Amygdala (tissue), 56 donors: Measurements from ENCODE around the gene SLC41A1.

Experiments
- DNase-seq, 56 donors: peaks; one replicate each; lab custom pipeline; 2025; lab: John Stamatoyannopoulos, UW

The SLC41A1 gene

DNA sequence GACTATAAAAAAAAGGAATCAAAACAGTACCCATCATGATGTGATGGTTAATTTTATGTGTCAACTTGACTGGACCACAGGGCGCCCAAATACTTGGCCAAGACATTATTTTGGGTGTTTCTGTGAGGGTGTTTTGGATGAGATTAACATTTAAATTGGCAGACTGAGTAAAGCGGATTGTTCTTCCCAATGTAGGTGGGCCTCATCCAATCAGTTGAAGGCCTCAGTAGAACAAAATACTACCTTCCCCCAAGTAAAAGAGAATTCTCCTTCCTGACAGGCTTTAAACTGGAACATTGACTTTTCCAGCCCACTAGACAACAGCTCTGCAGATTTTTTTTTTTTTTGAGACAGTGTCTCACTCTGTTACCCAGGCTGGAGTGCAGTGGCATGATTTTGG lies 48.4 kb downstream of the SLC41A1 start:
- no peak for DNase-seq

DNA sequence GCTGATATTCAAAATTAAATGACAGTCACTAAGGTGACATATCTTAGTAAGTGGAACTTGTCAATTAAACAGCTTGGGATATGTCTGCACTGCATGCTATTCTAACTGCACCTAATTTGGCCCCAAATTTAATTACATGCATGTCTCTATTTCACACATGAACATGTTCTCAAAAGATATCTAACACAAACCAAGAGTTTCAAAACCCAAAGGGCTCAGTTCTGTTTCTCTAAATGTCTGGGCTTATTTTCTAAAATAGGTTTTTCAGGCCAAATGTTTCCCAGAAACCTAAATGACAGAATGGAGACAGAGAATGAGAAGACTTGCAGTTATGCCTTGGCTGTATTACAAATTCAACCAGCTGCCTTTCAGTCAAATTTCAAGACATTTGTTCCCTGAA lies 49.0 kb downstream of the SLC41A1 start:
- no peak for DNase-seq

DNA sequence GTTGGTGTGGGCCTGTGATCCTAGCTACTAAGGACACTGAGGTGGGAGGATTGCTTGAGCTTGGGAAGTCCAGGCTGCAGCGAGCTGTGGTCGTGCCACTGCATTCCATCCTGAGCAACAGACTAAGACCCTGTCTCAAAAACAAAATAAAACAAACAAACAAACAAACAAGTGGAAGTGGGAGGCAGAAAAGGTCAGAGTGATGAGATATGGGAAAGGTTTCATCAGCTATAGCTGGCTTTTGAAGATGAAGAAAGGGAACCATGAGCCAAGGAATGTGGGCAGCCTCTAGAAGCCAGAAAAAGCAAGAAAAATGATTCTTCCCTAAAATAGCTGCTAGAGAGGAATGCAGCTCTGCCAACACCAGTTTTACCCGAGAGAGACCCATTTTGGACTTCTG lies 52.4 kb downstream of the SLC41A1 start:
- DNase-seq = no peak

DNA sequence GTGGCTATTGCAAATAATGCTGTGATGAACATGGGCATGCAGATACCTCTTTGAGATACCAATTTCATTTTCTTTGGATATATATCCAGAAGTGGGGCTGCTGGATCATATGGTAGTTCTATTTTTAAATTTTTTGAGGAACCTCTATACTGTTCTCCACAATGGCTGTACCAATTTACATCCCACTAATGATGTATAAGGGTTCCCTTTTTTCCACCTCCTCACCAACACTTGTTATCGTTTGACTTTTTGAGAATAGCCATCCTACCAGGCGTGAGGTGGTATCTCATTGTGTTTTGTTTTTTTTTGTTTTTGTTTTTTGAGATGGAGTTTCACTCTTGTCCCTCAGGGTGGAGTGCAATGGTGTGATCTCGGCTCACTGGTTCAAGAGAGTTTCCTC lies 56.4 kb downstream of the SLC41A1 start:
- DNase-seq = no peak

DNA sequence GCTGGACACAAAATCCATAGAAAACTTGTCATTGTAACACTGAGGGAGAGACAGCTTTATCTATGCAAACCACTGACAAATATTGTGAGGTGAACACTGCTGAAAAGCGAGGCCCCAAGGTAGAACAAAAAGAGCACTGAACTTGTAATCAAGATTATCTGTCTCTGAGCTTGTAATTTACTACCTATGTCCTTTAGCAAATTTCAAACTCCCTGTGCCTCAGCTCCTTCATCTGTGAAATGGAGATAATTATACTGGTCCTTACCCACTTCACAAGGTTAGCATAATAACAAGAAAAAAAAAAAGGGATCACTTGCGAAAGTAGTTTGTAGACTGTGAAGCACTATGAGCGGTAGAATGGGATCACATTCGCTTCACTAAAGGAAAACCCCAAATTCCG lies 58.1 kb downstream of the SLC41A1 start:
- DNase-seq = no peak

DNA sequence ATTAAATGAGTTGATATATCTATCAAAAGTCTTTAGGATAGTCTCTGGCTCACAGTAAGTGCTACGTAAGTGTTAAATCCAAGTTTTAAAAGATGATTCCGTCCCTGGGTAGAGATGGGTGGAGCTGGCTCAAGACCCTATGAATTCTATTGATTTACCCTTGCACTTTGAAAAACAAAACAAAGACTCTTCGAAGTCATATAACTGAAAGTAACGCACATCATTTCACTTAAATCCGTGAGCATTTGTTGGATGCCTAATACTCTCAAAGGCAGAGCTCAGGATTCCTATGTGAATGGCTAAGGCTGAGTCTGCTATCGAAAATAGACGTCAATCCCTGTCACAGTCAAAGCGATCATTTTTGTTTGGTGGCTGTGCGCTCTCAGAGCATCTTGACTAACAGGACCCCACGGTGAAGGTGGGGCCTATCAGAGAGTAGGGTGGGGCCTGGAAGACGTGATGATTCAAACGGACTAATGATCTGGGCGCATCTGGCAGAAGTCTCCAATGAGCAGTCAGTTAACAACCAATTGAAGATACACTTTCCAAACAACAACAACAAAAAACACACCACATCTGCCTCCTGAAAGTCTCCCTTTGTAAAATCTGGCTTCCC lies 61.9 kb downstream of the SLC41A1 start:
- no peak for DNase-seq

DNA sequence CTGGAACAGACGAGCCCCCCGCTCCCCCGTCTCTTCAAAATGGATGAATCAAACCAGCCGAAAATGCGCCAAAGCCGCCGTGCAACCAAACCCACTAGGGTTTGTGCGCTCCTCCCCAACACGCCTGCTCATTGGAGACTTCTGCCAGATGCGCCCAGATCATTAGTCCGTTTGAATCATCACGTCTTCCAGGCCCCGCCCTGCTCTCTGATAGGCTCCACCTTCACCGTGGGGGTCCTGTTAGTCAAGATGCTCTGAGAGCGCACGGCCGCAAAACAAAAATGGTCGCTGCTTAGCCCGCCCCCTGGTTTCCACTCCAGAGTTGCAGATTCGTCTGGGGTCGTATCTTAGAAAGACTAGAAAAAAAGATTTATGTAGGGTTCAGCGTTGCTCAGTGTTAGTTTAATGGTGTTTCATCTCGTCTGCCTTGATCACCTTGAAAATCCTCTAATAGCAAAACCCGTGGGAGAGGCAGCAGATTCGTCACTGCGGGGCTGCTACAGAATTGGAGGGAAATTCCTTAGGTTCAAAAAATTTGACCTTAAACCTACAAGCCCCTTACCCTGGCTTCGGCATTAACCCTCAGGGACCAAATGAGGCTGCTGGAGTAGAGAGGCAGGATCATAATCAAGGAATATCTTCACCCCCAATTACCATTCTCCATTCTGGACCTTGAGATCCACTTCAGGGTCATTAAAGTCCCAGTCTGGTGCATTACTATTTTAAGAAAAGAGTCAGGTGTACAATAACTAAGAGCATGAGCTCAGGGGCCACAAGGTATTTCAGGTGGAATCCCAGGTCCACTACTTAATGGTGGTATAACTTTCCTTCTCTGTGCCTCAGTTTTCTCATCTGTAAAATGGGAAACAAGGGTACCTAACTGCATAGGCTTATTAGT lies 62.6 kb downstream of the SLC41A1 start, which contains the start of gene NUCKS1:
Gene NUCKS1, minus strand, starts transcription at position 45 of the 898 bp plus-strand sequence. CDS start 209 bp downstream, outside the sequence.
- DNase-seq = peak; percentile 30 to 99 (median 96)

DNA sequence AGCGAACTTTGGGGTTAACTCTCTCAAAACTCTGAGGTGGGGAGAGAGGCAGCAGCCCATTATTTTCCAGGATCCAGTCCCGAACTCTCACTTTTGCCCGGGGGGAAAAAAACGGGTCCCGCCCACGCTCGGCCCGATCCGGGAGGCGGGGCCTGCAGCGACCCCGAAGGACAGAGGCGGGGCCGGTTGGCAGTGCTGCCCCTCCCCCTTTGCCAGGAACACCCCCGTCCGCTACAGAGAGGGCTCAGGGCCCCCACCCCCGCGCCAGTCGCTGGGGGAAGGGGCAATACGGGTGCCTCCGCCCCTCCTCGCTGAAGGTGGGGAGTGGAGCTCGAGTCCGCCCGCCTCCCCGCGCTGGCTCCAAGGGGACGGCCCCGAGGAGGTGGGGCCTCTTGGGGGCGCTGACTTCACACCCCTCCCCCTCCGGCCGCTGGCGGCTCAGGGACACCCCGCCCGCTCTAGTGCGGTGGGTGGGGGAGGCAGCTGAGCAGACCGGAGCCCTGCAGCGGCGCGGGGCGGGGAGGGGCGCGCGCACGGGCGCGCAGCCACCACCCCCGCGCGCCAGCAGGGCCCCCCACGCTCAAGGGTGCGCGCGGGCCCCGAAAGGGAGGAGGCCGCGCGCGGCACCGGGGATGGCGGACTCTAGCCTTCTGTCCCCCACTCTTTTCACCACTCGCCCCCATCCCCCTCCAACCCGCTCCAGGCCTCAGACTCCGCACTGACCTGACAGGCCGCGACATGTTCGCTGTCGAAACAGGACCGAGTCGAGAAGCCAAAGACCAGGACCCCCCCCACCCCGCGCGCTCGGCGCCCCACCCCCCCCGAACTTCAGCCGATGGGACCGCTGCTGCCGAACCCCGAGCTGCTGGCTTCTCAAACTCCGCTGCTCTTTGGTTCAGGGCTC lies 63.5 kb downstream of the SLC41A1 start:
- DNase-seq = peak; percentile 31 to 98 (median 88)

DNA sequence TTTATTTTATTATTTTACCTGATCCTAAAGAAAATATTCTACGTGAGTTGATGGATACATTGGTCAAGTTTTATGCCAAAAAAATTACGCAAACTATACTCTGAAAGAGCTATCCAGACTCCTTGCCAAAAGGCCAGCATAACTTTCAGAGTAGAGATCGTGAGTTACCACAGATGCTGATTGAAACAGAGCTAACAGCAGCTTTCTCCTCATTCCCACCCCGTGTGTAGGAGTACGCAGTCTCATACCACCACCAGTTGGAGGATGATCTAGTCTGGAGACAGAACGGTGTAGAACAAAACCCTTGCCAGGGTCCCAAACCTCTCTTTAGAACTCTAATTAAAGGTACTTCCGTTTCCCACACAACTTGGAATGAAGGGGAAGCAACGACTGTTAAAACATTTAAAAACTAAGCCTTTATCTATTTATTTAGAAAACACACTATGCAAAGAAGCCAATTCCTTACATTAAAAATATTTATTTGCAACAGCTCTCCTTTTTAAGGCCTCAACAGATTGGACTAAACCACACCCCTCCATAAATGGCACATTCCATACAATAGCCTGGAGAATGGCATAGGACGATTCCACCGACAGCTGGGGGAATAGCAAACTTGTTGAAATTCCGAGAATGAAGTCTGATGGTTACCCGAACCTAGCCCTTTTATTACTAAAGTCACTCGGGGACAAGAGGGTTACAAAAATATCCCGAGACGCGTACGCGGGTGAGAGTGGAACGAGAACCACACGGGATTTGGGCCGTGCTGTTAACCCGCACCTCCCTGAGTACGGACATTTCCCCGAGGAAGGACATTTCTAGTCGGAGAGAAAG lies 64.4 kb downstream of the SLC41A1 start:
- DNase-seq = peak in 7 of 56 donors; percentile 4 to 63 (median 44)

DNA sequence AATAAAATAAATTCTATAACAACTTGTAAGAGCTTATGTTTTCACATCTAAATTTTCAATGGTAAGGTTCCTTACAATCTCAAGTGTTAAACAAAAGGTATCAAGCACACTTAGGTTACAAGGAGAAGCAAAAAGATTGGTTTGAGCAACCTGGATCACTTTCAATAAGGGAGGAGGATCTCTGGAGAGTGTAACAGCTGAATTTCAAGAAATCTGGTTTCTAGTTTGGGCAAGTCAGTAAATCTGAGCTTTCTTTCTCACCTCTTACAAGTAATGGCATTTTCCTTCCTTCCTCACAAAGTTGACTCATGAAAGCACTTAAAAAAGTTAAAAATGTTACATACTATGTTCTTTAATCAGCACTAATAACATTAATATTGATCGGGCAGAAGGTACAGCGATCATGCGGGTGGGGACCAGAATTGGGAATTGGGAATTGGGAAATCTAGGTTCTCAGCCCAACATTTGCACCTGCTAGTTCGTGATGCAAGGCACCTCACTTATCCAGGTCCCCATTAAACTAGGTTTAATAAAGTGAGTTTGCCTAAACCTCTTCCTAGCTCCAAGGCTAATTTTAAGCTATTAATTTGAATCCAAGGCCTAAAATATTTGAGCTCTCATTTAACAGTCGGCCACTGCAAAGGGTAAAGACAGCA lies 66.1 kb downstream of the SLC41A1 start:
- no peak for DNase-seq

DNA sequence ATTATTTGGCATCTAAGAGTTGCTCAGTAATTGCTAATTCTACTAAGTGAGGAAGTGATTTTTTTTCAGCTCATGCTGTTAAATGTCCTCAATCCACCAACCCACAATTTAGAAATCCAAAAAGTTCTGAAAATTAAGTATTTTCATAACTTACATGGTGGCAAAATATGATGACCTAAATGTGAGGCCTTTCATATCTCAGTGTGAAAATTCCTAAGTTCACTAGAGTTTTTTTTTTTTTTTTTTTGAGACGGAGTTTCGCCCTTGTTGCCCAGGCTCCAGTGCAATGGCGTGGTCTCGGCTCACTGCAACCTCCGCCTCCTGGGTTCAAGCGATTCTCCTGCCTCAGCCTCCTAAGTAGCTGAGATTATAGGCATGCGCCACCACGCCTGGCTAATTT lies 68.6 kb downstream of the SLC41A1 start:
- DNase-seq = no peak

DNA sequence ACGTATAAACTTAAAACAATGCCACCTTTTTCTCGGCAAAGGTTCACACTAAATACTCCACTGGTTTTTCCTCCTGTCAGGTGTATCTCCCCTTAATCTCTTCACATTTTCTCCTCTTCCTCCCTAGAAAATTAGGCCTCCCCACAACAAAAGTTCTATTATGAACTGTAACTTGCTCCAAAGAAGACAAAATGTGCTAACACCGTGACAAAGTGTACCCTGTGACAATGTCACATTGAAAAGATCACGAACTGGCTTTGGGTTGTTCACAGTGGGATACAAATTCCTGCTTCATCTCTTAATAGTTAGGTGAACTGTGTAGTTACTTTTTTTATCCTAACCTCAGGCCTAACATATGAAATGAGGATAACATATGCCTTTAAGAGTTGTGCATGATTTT lies 69.0 kb downstream of the SLC41A1 start:
- no peak for DNase-seq

DNA sequence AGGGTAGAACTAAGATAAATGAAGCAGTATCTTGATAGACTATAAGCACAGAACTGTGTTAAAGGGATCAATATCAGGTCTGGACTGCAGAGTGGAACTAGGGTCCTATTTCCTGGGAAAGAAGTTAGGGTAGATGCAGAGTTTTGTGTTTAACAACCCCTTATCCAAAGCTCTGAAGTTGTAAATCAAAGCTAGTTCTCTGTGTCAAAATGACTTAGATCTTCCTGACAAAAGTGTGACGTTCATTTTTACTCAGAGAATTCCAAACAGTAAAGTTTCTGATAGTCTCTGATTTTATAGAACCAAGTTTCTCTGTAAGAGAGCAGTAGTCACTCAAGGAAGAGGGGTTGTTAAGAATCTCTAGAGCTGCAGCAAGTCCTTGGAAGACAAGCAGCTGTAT lies 71.3 kb downstream of the SLC41A1 start:
- DNase-seq = no peak

DNA sequence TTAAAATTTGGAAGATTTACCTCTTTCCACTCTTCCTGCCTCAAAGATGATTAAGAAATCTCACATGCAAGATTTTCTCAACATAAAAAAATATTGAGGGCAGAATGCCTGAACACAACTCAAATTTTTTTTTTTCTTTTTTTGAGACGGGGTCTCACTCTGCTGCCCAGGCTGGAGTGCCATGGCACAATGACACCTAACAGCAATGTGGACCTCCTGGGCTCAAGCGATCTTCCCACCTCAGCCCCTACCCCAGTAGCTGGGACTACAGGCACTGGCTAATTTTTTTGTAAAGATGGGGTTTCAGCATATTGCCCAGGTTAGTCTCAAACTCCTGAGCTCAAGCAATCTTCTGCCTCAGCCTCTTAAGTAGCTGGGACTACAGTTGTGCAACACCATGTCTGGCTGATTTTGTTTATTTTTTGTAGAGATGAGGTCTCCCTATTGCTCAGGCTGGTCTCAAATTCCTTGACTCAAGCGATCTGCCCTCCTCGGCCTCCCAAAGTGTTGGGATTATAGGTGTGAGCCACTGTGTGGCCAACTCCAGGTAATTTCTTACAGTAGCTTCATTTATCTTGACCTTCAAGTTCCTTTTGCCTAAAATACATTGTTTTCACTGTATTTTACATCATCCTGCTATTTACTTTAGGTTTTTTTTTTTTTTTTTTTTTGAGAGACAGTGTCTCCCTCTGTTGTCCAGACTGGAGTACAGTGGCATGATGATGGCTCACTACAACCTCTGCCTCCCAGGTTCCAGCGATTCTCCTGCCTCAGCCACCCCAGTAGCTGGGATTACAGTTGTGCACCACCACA lies 73.4 kb downstream of the SLC41A1 start:
- no peak for DNase-seq
